ENCODE data around the gene RCAN3. TPM values are rescaled to one million over a fixed set of nuclear protein-coding genes. Genes with fewer than 3 reads are reported as not detected.

The RCAN3 gene
- total and polyA plus RNA-seq, 9 of the 15 experiments (the other 6 are each of a cell fraction or from before 2014, with no cell fraction given), result 0.10 to 1.4 (median 0.43) TPM

DNA sequence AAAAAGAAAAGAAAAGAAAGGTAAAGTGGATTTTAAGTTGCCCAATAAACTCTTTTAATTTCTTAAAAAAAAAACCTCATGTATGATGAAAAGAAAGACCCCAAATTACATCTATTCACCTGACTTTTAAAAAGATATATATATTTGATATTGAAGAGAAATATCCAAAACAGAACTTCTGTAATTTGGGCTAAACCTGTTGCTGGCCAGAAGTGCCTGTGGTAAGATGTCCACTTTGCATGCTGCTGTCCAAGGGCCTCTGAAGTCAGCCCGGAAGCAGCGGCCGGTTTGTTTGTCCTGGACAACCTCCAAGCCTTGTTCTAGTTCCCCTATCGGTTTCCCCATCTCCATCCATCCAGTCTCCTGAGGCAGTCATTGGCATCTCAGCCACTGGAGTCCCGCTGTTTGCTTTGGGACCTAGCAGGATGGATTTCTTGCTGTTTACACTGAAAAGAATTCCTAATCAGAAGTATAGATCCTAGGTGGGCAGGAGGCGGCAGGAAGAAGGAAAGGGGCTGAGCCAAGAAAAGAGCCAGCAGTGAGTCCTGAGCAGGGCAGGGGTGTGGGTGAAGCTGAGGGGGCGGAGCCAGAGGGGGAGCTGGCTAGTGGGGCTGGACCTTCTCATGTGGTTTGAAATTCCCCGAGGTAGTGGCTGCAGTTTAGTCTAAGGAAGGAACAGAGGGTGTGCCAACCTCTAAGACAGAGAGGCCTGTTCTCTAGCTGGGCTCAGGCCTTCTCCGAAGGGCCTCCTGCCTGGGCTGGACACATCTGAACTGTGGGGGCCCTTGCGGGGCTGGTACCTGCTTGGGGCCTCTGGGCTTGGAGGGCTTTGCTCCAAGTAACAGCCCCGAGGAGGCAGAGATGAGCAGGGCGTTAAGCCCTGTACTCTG lies 56.5 kb downstream of the RCAN3 start:
- Histone ChIP-seq H3K9ac (ENCODE audit: insufficient read depth in 1 of 2, low read depth in 2 of 2, low read length in 2 of 2) (no peak overlapping the region), H3K27me3 (ENCODE audit: control insufficient read depth in 2 of 2, insufficient read depth in 2 of 2, low read length in 2 of 2) (peaks cover 41 to 70% of the 10 kb centered on the region in 2 experiments), H3K79me2 (ENCODE audit: control insufficient read depth, insufficient read depth, low read length) (no peaks in the 10 kb centered on the region), H3K4me1 (replicated peaks in 1 of 2; ENCODE audit: control insufficient read depth in 2 of 2, insufficient read depth in 2 of 2, low read length in 2 of 2) (peaks cover 0 to 7% of the 10 kb centered on the region in 2 experiments; a peak in 2 of 5 replicates), H3K4me3 (no peak overlapping the region), H3K4me2 (ENCODE audit: insufficient read depth, low read length) (no peak overlapping the region), H3K9me1 (ENCODE audit: control insufficient read depth, insufficient read depth, low read length) (no peaks in the 10 kb centered on the region), H4K20me1 (replicated peaks; ENCODE audit: control insufficient read depth, insufficient read depth, low read length) (peaks cover 3% of the 10 kb centered on the region), H3K9me3 (replicated peaks; ENCODE audit: control insufficient read depth, insufficient read depth, low read depth, low read length) (no peaks in the 10 kb centered on the region), H3K27ac (ENCODE audit: extremely low read depth, low read depth, low read length) (no peak overlapping the region), H3K36me3 (ENCODE audit: control insufficient read depth, insufficient read depth, low read length) (no peaks in the 10 kb centered on the region), H2AFZ (ENCODE audit: low read depth, low read length) (no peak overlapping the region)
- POLR2A ChIA-PET, result interaction anchor here (1.0 to 1.8 kb wide), 3 partner anchors 13 to 18 kb away, joined by 3 to 7 read pairs (median 3); no protein-coding TSS in a partner anchor
- CTCF ChIA-PET (ENCODE audit: low intra/inter-chr PET ratio), result no interaction called here
- TF ChIP-seq, protein P1, sequence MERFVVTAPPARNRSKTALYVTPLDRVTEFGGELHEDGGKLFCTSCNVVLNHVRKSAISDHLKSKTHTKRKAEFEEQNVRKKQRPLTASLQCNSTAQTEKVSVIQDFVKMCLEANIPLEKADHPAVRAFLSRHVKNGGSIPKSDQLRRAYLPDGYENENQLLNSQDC (CRISPR knock-in tag; IDR thresholded peaks at IDR 0.05), result no peak
- TF ChIP-seq RCOR1 (IDR thresholded peaks at IDR 0.05; ENCODE audit: borderline replicate concordance in 1 of 2, low read depth in 2 of 2, low read length in 2 of 2) (peak in 1 of 2 experiments; percentile 85; a peak in 2 of 4 replicates), POLR2A (conservative IDR thresholded peaks at IDR 0.05) (no peak), ZNF77 (CRISPR knock-in tag; IDR thresholded peaks at IDR 0.05) (no peak), CTBP1 (IDR thresholded peaks at IDR 0.05; ENCODE audit: borderline replicate concordance) (peak; percentile 89), KDM1A (IDR thresholded peaks at IDR 0.05) (peak in 1 of 2 experiments; percentile 33; a peak in 1 of 4 replicates), ETV1 (tag; conservative IDR thresholded peaks at IDR 0.05; ENCODE audit: low read depth) (peak; percentile 40)
- no peak for DNase-seq (ENCODE audit: extremely low read depth in 1 of 4, low spot score in 3 of 4)
- BruUV-seq (replicated peaks), result no TSS peak
- FAIRE-seq, result no peak
- in situ Hi-C loops (cut with MboI) (no loop called here), intact Hi-C loops (cut with micrococcal nuclease) (no loop called here)
- 2% methylated on average over 11 of the region's 12 CpGs for whole genome bisulfite sequencing (ENCODE audit: insufficient coverage, low coverage, missing lambda C conversion rate)
- ATAC-seq, result 0 out of 3 replicates have a peak, but pooled peaks have one; percentile 33

All from K562 (cell line).